ENCODE results near the gene RPS19. TPM values are rescaled to one million over a fixed set of nuclear protein-coding genes. Genes with fewer than 3 reads are reported as not detected.

The RPS19 gene
- total RNA-seq, 1 donor from 2014 or later: 665 TPM

DNA sequence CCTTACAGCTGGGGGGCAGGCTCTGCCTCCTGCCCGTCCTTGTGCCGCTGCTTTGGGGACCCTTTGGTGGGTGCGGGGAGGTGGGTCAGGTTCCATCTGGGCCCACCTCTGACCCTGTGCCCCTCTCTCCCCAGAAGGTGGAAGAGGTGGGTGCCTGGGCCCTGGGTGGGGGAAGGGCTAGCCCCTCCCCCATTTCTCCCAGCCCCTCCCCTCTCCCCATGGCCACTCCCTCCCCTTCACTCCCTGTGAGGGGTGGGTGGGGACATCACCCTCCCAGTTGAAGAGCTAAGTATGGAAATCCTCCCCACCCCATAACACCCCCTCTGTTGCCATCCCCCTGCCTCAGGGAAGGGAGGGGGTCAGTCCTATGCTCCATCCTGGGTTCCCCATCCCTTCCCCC, 37.1 kb downstream of the RPS19 start:
- DNase-seq (ENCODE audit: low read depth, low spot score): no peak

DNA sequence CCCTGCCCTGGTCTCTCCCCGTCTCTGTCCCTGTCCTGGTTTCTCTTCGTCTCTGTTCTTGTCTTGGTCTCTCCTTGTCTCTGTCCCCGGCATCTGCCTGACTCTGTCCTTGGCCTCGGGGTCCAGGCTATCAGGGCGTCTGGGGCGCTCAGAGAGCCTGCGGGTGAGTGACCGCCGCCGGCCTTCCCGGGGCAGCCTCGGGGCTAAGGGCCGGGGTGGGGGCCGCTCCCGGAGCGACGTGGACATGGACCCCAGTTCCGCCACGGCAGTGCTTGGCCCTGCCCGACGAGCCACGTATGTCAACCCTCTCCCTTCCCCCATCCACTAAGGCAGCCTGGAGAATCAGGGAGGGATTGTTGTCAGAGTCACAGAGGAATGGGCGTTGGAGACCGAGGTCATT, 37.8 kb downstream of the RPS19 start:
- DNase-seq (ENCODE audit: low read depth, low spot score): no peak

DNA sequence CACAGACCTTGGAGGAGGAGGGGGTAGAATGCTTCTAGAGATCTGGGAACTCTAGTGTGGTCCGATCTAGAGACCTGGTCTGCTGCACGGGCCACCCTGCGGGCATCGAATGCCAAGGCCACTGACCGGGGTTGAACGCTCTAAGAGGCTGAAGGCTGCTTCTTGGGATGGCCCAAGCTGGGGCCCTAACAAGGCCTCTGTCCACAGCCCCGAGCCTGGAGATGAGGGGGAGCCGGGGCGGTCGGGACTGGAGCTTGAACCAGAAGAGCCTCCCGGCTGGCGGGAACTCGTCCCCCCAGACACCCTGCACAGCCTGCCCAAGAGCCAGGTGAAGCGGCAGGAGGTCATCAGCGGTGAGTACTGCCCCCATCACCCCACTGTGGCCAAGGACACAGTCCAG, 38.2 kb downstream of the RPS19 start:
- DNase-seq (ENCODE audit: low read depth, low spot score): no peak

DNA sequence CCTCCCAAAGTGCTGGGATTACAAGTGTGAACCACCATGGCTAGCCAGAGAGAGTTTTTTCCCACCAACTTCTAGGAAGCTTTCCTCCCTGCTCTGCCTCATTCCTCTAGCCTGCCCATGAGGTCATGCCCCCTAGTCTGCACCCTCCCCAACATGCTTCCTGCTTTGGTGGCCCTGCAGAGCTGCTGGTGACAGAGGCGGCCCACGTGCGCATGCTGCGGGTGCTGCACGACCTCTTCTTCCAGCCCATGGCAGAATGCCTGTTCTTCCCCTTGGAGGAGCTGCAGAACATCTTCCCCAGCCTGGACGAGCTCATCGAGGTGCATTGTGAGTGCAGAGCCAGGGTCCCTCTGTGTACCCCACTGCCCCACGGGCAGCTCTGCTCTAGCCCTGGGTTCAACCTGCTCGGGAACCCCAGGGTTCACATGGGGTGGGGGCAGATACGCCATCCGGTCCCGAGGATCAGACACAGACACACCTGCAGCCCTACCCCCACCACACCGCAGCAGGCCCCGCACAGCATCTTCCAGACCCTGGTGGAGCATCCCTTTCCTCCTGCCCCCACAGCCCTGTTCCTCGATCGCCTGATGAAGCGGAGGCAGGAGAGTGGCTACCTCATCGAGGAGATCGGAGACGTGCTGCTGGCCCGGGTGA, 41.8 kb downstream of the RPS19 start:
- DNase-seq (ENCODE audit: low read depth, low spot score): no peak

DNA sequence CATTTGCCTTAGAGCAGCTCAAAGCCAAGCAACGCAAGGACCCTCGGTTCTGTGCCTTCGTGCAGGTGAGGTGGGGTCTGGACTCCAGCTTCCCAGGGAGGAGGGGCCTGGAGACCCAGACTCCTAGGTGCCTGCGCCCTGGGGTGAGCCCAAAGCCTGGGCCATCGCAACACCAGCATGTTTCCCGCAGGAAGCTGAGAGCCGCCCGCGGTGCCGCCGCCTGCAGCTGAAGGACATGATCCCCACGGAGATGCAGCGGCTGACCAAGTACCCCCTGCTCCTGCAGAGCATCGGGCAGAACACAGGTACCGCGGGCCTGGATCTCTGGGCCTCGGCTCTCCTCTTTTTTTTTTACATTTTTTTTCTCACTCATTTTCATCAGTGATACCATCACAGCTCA, 42.5 kb downstream of the RPS19 start:
- no peak for DNase-seq (ENCODE audit: low read depth, low spot score)

GRCh38 chr19:41903193-41903953, 43.3 kb downstream of the RPS19 start:
- no peak for DNase-seq (ENCODE audit: low read depth, low spot score)

- DNase-seq (ENCODE audit: low read depth, low spot score): no peak
Observed at GRCh38 chr19:41904118-41904870, 44.2 kb downstream of the RPS19 start.

GRCh38 chr19:41905273-41906002, 45.4 kb downstream of the RPS19 start:
- no peak for DNase-seq (ENCODE audit: low read depth, low spot score)

GRCh38 chr19:41906271-41906670, 46.2 kb downstream of the RPS19 start:
- no peak for DNase-seq (ENCODE audit: low read depth, low spot score)

GRCh38 chr19:41906916-41907680, 47.0 kb downstream of the RPS19 start:
- no peak for DNase-seq (ENCODE audit: low read depth, low spot score)

DNA sequence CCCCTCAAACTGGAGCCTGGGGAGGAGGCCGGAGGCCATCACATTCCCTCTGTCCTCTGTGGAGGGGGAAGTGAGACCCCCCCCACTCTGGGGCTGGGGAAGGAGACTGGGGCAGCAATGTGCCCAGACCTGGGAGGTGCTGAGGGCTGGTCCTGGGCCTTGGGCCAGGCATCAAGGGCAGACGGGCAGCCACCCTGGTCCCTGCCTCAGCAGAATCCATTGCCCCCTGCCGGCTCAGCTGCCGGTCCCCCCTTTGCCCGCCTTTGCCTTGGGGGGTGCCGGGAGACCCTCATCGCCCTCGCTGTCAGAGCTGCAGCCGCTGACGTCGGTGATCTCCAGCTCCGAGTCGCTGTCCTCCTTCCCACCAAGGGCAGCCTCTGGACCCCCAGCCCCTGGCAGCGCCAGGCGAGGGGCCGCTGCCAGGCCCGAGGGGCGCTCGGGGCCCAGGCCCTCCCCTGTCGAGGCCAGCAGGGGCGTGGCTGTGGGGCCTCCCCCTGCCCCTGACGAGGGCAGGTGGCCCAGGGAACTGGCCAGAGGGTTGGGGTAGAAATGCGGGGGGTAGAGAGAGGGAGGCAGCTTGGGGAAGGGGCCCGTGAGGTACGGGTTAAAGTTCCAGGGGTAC, 48.0 kb downstream of the RPS19 start:
- DNase-seq (ENCODE audit: low read depth, low spot score): no peak

- DNase-seq (ENCODE audit: low read depth, low spot score): no peak
Observed at GRCh38 chr19:41908724-41909464, 48.8 kb downstream of the RPS19 start.

DNA sequence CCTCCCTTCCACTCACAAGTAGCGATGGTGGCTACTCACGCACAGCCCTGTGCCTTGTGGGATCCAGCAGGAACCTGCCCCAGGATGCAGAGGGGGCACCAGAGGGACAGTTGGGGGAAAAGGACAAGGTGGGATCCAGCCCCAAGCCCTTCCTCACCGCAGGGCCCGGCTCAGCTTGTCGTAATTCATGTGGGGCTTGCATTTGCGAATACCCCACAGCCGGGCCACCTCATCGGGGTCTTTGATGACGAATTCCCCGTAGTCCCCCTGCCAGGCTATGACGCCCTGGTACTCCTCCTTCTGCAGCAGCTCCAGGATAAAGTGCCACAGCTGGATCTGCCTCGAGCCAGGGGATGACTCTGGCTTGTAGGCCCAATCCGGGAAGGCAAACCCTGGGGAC, 49.7 kb downstream of the RPS19 start:
- no peak for DNase-seq (ENCODE audit: low read depth, low spot score)

- no peak for DNase-seq (ENCODE audit: low read depth, low spot score)
Observed at GRCh38 chr19:41910240-41910991, 50.4 kb downstream of the RPS19 start.

- no peak for DNase-seq (ENCODE audit: low read depth, low spot score)
Observed at GRCh38 chr19:41910992-41911888, 51.2 kb downstream of the RPS19 start.

DNA sequence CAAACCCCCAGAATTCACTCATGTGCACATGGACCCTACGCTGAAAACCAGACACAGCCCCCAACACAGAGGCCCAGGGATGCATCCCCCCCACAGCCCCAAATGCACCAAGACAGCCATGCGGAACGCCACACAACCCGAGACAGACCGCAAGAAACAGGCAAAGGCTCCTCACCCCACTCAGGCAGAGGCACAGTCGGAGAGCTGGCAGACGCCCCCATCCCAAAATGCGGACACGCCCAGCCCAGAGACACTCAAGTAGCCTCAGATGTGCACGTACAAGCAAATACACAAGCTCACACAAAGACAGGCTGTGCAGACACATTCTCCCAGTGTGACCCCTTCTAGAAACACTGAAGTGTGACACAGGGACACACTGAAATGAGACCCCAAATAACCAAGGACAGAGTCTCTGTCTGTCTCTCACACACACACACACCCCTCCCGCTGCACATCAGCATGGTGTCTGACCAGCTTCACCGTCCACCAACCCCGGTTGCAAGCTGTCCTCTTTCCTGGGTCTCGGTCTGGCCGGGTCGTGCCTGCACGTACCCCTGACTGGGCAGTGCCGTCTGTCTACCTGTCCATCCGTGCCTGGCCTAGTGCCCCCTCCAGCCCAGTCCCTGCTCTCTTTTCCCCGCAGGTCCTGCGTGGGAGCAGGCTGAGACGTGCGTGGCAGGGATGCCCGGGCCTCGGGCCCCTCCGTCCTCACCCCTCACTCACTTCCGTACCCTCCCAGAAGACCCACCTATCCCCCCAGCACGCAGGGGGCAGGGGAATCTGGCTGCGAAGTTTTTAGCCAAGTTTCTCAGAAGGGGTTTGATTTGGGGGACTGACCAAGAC, 52.1 kb downstream of the RPS19 start:
- no peak for DNase-seq (ENCODE audit: low read depth, low spot score)

- DNase-seq (ENCODE audit: low read depth, low spot score): no peak
Observed at GRCh38 chr19:41912899-41913537, 53.0 kb downstream of the RPS19 start.

Measured in pulmonary artery endothelial cell (primary cell).